Astrocyte (in vitro differentiated cells and primary cell): Measurements from ENCODE around the gene B3GALT4.

ENCODE experiments used
- CTCF ChIP-seq: IDR thresholded peaks from 2 replicates; pipeline ENCODE4 v1.5.1; 2011; ENCODE audit warnings: low read depth, mild to moderate bottlenecking, inconsistent platforms, low read length, moderate library complexity; ENCODE audit not compliant: insufficient read depth
- EZH2 ChIP-seq: IDR thresholded peaks from 2 replicates; pipeline ENCODE4 v1.6.1; 2012; ENCODE audit warnings: mild to moderate bottlenecking, low read length, inconsistent platforms; ENCODE audit not compliant: insufficient read depth

- TF ChIP-seq CTCF (no peak), EZH2 (no peak)
These were observed 12.9 kb downstream of the B3GALT4 start for GRCh38 chr6:33289784-33290315.
